Body of pancreas (tissue), 4 donors: ENCODE results near the gene PPA1.
"Not testable (repeated sequence)": the region's sequence is repeated elsewhere in the genome, so short reads cannot be mapped to it uniquely, and the experiment has no call there.

Experiments
- CTCF ChIP-seq, 7 experiments: fragments of 450-650 bp in 4 of 7; fragments of 200-600 bp in 3 of 7; sonication (generic) in 3 of 7; IDR thresholded peaks; one replicate each; pipeline ENCODE4 v1.5.1; 2016 to 2019; ENCODE audit warnings: antibody characterized with exemption in 7 of 7
- POLR2A ChIP-seq, 3 donors: fragments of 450-650 bp; IDR thresholded peaks; one replicate each; pipeline ENCODE4 v1.6.1; 2016; ENCODE audit warnings: antibody characterized with exemption in 3 of 3, mild to moderate bottlenecking in 2 of 3

DNA sequence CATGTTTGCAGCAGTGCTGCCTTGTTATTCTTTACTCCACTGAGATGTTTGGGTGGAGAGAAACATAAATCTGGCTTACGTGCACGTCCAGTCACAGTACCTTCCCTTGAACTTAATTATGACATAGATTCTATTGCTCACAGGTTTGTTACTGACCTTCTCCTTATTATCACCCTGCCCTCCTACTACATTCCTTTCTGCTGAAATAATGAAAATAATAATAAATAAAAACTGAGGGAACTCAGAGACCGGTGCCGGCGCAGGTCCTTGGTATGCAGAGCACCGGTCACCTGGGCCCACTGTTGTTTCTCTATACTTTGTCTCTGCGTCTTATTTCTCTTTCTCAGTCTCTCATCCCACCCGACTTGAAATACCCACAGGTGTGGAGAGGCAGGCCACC, 24.6 kb upstream of the PPA1 start:
- not testable (repeated sequence) for TF ChIP-seq CTCF, POLR2A (IDR thresholded peaks at IDR 0.05)
